Stimulated activated naive CD8-positive, alpha-beta T cell treated with anti-CD3 and anti-CD28 coated beads, Interleukin-15, Interleukin-2, amounts not matched to agents 100 ng/mL and 50 ng/mL, for 24 hours (primary cell): Measurements from ENCODE around the gene WRAP73.

Experiments used
- H3K27ac Mint-ChIP-seq: one replicate; pipeline ENCODE4 v1.8.0; 2021; ENCODE audit warnings: mild to moderate bottlenecking, mixed read lengths
- H3K27me3 Mint-ChIP-seq: one replicate; pipeline ENCODE4 v1.8.0; 2021; ENCODE audit warnings: mixed read lengths
- H3K36me3 Mint-ChIP-seq: one replicate; pipeline ENCODE4 v1.8.0; 2021; ENCODE audit warnings: low read depth, mixed read lengths
- H3K4me1 Mint-ChIP-seq: one replicate; pipeline ENCODE4 v1.8.0; 2021; ENCODE audit warnings: low read depth, mixed read lengths
- H3K4me3 Mint-ChIP-seq: one replicate; pipeline ENCODE4 v1.8.0; 2021; ENCODE audit warnings: mild to moderate bottlenecking, mixed read lengths
- H3K9me3 Mint-ChIP-seq: one replicate; pipeline ENCODE4 v1.8.0; 2021; ENCODE audit warnings: mixed read lengths

The WRAP73 gene

DNA sequence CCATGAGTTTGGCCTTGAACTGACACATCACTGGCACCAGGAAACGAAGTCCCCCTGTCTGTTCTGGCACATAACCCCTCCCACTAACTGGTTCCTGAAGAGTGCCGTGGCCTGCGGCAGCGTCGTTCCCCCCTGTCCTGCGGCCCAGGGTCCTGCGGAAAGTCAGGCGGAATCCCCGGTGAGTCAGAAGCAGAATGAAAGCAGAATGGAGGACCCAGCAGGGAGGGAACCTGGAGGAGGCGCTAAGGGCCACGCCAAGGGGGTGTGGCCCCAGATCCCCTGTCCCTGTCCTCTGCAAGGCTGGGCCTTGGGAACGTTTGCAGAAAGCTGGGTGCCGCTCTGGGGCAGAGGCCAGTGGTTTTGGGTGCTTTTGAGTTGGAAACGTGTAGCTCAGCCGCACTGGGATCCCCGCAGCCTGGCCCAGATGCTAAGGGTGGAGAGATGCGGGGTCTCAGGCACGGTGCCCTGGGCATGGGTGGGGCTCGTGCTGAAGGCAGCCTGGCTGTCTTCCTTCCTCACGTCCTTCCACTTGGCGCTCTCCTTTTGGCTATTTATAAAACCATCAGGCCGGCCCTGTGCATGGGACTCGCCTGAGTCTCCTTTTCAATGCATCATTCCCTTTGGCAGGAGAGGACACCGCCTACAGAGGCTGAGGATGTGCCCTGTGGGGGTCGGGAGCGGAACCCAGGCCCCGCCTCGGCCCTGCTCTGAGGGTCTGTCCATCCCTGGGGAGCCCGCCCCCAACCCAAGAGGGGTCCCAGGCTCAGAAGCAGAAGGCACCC is 38.6 kb upstream of the WRAP73 start:
- H3K27ac Mint-ChIP-seq: no peak overlapping the region

DNA sequence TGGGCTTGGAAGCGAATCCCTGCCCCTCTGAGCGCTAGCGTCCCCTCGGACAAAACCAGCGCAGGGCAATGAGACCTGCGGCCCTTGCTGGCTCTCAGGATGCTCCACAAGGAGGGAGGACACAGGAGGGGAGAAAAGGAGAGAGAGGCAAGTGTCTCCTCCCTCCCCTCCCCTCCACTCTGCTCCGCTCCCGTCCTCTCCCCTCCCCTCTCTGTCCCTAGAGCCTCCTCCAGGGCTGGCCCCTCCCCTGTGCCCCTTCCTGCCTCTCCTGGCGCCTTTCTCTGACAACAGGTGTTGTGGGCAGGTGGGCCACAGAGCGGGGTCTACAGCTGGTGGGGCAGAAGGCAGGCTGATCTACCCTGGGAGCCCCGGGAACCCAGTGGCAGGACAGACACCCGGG is 37.6 kb upstream of the WRAP73 start:
- Mint-ChIP-seq H3K4me3 (no peak overlapping the region), H3K27me3 (peaks cover 3% of the 10 kb centered on the region), H3K27ac (no peak overlapping the region), H3K36me3 (no peaks in the 10 kb centered on the region), H3K4me1 (no peaks in the 10 kb centered on the region), H3K9me3 (no peaks in the 10 kb centered on the region)

More for the DNA sequence above, 38.6 kb upstream of the WRAP73 start:
- Mint-ChIP-seq H3K9me3 (no peaks in the 10 kb centered on the region), H3K4me3 (no peak overlapping the region), H3K4me1 (no peaks in the 10 kb centered on the region), H3K36me3 (no peaks in the 10 kb centered on the region), H3K27me3 (peaks cover 2% of the 10 kb centered on the region)

DNA sequence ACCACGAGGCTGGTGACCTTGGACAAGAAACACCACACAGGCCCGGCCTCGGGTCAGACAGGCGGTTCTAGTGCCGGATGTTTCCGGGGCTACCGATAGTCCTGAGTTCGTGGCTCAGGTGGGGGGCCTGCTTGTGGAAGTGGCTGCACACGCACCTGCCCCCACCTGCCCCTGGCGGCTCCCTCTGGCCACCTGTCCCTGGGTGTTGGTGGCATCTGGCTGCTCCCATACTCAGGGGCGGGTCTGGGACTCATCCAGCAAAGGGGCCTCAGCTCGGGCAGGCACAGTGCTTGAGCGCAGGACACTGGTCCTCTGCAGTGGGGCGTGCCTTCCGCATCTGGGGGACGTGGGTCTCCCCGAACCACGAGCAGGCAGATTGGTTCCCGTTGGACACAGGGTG is 36.0 kb upstream of the WRAP73 start:
- H3K4me3 Mint-ChIP-seq: no peak overlapping the region
- H3K27ac Mint-ChIP-seq: no peak overlapping the region
- peaks cover 3% of the 10 kb centered on the region for H3K27me3 Mint-ChIP-seq
- no peaks in the 10 kb centered on the region for H3K36me3 Mint-ChIP-seq
- no peaks in the 10 kb centered on the region for H3K4me1 Mint-ChIP-seq
- H3K9me3 Mint-ChIP-seq: no peaks in the 10 kb centered on the region

DNA sequence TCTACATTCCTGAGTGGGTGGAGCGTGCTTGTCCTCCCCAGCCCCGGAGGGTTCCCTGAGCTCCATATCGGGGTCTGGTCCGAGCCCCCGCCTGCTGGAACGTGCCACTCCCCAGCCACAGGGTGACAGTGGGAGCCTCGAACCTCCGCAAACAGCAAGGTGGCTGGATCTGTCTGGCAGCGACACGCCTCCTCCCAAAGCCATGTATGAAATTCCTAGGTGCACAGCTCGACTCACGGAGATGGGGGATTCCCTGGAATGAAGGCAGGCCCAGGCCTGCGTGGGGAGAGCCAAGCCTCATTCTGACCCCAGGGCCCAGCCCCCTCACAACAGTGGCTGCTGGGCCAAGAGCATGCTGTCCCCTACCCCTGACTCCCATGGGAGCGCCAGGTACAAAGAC is 35.3 kb upstream of the WRAP73 start:
- Mint-ChIP-seq H3K27me3 (peaks cover 3% of the 10 kb centered on the region), H3K9me3 (no peaks in the 10 kb centered on the region), H3K4me1 (no peaks in the 10 kb centered on the region), H3K4me3 (no peak overlapping the region), H3K36me3 (no peaks in the 10 kb centered on the region), H3K27ac (no peak overlapping the region)

DNA sequence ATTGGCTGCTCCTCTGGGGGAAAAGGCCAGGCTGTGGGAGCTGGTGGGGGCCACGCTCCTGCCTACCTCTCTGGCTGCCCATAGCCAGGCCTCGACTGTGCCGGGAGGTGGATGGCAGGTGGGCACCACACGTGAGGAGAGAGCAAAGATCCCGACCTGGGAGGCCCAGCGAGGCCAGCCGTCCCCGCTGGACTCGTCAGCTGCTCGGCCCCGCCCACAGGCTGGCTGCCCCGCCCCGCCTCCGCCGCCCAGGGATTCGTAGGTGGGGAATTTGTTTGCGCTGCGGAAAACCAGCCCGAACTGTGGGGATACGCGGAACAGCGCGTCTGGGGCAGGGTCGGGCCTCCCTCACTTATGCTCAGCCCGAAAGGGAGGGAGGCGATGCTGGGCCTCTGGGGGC is 34.1 kb upstream of the WRAP73 start:
- no peak overlapping the region for H3K4me3 Mint-ChIP-seq
- H3K4me1 Mint-ChIP-seq: peaks cover 10% of the 10 kb centered on the region
- H3K36me3 Mint-ChIP-seq: no peaks in the 10 kb centered on the region

DNA sequence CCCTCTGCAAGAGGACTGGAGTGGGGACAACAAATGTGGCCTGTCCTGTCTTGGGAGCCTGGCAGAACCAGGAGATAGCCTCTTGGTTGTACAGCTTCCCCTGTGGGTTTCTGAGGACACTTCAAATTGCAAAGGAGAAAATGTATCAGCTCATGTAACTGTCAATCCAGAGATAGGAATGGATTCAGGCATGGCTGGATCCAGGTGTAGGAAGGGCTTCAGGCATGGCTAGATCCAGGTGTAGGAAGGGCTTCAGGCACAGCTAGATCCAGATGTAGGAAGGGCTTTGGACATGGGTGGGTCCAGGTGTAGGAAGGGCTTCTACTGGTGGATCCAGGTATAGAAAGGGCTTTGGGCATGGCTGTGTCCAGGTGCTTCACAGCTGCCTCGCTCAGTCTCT is 33.3 kb upstream of the WRAP73 start:
- no peaks in the 10 kb centered on the region for H3K9me3 Mint-ChIP-seq
- peaks cover 14% of the 10 kb centered on the region for H3K27me3 Mint-ChIP-seq
- H3K27ac Mint-ChIP-seq: no peak overlapping the region

More for the DNA sequence above, 34.1 kb upstream of the WRAP73 start:
- no peaks in the 10 kb centered on the region for H3K9me3 Mint-ChIP-seq
- H3K27me3 Mint-ChIP-seq: peaks cover 14% of the 10 kb centered on the region
- H3K27ac Mint-ChIP-seq: no peak overlapping the region

DNA sequence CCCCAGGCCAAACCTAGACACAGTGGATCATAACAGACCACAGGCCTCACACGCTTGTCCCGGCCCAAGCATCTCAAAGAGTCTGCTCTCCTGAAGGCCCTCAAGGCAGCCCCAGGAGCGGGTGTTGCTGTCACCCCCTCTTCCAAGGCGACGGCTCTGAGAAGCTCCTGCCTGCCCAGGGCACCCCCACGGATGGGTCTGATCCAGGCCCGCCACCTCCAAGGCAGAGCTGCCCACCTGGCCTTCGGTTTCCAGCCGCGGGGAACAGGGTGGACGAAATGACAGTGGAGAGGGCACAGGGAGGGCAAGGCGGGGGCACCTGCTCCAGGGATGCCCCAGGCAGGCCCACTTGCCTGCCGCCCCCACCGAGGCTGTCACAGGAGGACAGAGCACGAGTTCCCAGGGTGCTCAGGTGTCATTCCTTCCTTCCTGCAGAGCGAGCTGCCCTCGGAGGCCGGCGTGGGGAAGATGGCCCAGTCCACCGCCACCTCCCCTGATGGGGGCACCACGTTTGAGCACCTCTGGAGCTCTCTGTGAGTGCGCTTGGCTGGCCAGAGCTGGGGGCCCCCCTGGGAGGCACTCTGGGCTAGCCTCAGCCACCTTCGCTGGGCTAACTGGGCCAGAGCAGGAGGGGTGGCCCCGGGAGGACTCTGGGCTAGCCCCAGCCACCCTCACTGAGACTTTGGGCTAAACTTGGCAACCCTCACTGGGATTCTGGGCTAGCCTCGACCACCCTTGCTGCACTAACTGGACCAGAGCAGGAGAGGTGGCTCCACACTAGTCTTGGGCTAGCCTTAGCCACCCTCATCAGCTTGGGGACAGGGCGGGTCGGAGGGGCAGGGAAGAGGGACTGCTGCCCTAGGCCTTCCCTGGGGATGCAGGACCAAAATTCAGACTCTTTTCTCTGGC is 32.2 kb upstream of the WRAP73 start:
- Mint-ChIP-seq H3K27me3 (peaks cover 14% of the 10 kb centered on the region), H3K9me3 (no peaks in the 10 kb centered on the region), H3K27ac (no peak overlapping the region), H3K4me1 (peaks cover 20% of the 10 kb centered on the region), H3K36me3 (no peaks in the 10 kb centered on the region), H3K4me3 (no peak overlapping the region)

More for the DNA sequence above, 33.3 kb upstream of the WRAP73 start:
- Mint-ChIP-seq H3K4me1 (peaks cover 10% of the 10 kb centered on the region), H3K4me3 (no peak overlapping the region), H3K36me3 (no peaks in the 10 kb centered on the region)

DNA sequence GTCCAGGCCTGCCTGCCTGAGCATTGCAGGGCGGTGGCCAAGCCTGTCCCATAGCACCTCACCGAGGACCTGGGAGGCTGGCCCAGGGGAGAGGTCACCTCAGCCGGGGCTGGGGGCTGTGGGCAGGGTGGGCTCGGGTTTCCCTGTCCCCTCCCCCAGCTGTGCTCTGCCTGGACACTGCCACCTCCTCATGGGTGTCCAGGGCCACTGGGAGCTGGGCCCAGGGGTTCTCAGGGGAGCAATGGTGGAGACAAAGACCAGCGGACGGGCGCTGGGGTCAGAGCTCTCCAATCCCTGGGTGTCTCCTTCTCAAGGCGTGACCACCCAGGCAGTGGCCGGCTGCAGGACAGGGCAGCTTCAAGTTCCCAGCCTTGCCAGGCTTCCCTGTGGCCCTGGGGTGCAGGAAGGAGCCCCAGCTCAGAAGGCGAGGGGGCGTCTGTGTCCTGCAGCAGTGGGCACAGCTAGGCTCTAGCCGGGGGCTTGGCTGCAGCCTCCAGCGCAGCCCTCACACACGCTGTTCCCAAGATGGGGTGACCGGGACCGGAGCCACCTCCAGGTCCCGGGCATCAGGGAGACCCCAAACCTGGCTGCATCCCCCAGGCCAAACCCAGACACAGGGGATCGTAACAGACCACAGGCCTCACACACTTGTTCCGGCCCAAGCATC is 31.5 kb upstream of the WRAP73 start:
- no peaks in the 10 kb centered on the region for H3K9me3 Mint-ChIP-seq
- H3K4me3 Mint-ChIP-seq: no peak overlapping the region
- no peak overlapping the region for H3K27ac Mint-ChIP-seq
- H3K4me1 Mint-ChIP-seq: peaks cover 26% of the 10 kb centered on the region
- no peaks in the 10 kb centered on the region for H3K36me3 Mint-ChIP-seq
- peaks cover 14% of the 10 kb centered on the region for H3K27me3 Mint-ChIP-seq

DNA sequence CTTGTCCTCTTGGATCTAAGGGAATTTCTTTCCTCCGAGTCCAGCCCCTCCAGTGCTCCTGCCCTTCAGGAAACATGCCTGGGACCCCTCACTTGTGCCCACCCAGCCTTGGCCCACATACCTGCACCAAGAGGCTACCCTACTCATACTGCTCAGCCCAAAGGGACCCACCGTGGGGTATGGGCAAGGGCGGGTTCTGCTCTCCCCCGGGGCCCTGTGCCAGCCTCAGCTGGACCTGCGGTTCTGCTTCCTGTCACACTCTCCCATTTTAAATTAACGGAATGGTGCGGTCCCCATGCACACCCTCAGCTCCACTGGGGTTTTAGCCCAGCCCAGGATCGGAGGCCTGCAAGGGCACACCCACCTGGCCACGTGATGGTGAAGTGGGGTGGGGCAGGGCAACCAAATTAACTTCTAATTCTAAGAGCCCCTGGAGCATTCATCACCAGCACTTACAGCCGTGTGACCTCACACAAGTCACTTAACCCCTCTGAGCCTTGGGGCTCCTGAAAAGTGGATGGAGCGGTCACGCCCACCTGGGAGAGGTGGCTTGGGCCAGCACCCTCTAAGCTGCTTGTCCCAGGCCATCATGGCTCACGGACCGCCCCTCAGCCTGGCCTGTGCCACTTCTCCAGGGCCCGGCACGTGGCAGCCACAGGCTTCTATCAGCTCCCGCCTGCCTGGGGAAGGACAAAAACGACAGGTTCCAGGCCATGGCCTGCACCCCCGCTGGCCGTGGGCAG is 30.8 kb upstream of the WRAP73 start:
- Mint-ChIP-seq H3K27me3 (peaks cover 14% of the 10 kb centered on the region), H3K4me3 (no peak overlapping the region), H3K36me3 (no peaks in the 10 kb centered on the region), H3K27ac (no peak overlapping the region), H3K4me1 (peaks cover 26% of the 10 kb centered on the region), H3K9me3 (no peaks in the 10 kb centered on the region)

DNA sequence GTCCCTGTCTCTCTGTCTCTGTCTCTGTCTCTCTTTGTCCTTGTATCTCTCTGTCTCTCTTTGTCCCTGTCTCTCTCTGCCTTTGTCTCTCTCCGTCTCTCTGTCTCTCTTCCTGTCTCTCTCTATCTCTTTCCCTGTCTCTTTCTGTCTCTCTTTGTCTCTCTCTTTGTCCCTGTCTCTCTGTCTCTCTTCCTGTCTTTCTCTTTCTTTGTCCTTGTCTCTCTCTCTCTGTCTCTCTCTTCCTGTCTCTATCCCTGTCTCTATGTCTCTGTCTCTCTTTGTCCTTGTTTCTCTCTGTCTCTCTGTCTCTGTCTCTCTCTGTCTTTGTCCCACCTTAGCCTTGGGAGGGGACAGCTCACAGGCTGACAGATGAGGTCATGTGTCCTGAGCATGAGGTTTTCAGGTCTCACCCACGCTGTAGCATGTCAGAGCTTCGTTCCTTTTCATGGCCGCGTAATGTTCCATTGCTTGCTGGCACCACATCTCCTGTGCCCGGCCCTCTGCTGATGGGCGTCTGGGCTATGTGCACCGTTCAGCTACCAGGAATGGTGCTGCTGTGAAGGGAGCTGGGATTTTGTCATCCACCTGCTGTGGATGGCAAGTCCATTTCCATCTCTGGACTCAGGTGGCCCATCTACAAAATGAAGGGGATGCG is 30.0 kb upstream of the WRAP73 start:
- no peaks in the 10 kb centered on the region for H3K36me3 Mint-ChIP-seq
- H3K4me3 Mint-ChIP-seq: no peak overlapping the region
- H3K9me3 Mint-ChIP-seq: no peaks in the 10 kb centered on the region
- H3K4me1 Mint-ChIP-seq: peaks cover 26% of the 10 kb centered on the region
- H3K27ac Mint-ChIP-seq: no peak overlapping the region
- peaks cover 14% of the 10 kb centered on the region for H3K27me3 Mint-ChIP-seq

DNA sequence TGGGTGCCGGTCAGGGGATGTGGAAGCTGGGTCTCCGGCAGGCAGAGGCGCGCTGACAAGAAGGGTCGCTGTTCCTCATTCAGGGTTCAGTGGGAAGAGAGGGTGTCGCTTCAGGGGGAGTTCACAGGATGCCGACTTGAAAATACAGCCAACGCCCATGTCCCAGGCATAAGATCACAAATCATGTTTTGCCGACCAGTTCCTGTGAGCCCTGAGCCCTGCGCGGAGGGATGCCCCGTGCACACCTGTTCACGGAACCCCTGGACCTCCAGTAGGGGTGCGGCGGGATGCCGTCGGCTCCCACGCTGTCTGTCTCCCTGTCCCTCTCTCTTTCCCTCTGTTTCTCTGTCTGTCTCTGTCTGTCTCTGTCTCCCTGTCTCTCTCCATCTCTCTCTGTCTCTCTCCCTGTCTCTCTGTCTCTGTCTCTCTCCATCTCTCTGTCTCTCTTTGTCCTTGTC is 29.2 kb upstream of the WRAP73 start:
- Mint-ChIP-seq H3K27ac (no peak overlapping the region), H3K36me3 (no peaks in the 10 kb centered on the region), H3K9me3 (no peaks in the 10 kb centered on the region), H3K27me3 (peaks cover 14% of the 10 kb centered on the region), H3K4me3 (no peak overlapping the region), H3K4me1 (peaks cover 26% of the 10 kb centered on the region)

DNA sequence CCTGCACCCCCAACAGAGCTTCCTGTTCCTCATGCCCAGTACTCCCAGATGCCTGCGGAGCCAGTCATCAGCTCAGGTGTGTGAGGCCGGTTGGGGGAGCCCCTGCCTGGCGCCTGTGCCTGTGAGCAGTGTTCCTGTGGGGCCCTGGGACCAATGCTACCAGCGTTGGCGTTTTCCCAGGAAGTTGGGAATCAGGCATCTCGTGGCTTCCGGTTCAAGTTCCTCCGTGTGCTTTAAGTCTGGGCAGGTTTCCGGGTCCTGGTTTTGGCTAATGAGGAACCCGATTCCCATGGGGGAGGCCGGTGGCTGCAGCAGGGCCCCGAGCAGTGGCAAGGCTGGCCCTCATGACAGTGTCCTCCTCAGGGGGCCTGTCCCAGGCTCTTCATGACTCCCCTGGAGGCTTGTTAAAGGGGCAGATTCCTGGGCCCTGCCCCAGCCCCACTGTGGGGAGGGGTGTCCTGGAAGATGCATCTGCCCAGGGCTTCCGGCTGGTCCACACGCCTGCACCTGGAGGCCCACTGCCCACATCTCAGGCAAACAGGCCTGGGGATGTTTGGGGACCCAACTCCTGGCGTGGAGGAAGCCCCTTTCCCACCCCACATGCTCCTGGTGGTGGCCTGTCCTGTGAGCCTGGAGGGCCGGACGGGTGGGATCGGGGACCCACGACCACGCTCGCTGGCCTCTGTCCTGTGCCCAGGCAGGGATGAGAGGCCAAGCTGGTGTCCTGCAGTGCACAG is 28.6 kb upstream of the WRAP73 start:
- H3K4me3 Mint-ChIP-seq: no peak overlapping the region
- peaks cover 28% of the 10 kb centered on the region for H3K4me1 Mint-ChIP-seq
- H3K27ac Mint-ChIP-seq: no peak overlapping the region

DNA sequence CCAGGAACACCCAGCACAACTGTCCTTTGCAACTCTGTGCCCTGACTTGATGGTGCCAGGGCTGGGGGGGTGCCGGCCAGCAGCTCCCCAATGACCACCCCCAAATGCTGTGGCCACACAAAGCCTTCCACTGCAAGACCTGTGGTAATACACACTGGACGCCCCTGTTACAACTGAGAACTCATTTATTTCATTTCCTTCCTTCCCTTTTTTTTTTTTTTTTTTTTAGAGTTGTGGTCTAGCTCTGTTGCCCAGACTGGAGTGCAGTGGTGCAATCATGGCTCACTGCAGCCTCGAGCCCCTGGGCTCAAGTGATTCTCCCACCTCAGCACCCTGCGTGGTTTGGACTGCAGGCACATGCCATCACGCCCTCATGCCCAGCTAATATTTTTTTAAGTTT is 27.6 kb upstream of the WRAP73 start:
- Mint-ChIP-seq H3K4me3 (no peak overlapping the region), H3K9me3 (no peaks in the 10 kb centered on the region), H3K36me3 (no peaks in the 10 kb centered on the region), H3K27me3 (peaks cover 11% of the 10 kb centered on the region), H3K4me1 (peaks cover 32% of the 10 kb centered on the region), H3K27ac (no peak overlapping the region)

More for the DNA sequence above, 28.6 kb upstream of the WRAP73 start:
- Mint-ChIP-seq H3K9me3 (no peaks in the 10 kb centered on the region), H3K36me3 (no peaks in the 10 kb centered on the region), H3K27me3 (peaks cover 12% of the 10 kb centered on the region)
